Measurements from ENCODE around the gene EHBP1L1. TPM values are rescaled to one million over a fixed set of nuclear protein-coding genes. Genes with fewer than 3 reads are reported as not detected.

EHBP1L1 gene
- total and polyA plus RNA-seq, 2 of the 8 experiments (the other 6 are each of a cell fraction or from before 2014, with no cell fraction given), result 4.3 to 6.6 TPM

- no peak for TF ChIP-seq HDAC2 (IDR thresholded peaks at IDR 0.05; ENCODE audit: borderline replicate concordance in 1 of 2, low read depth in 2 of 2, low read length in 2 of 2)
Observed at GRCh38 chr11:65554057-65554818, 21.6 kb upstream of the EHBP1L1 start (continued).
